HEK293 (cell line): ENCODE results near the gene ALOX12B.

Source experiments
- GLI2 ChIP-seq: fragments of 450-650 bp; formaldehyde crosslinking; IDR thresholded peaks from 2 replicates; pipeline ENCODE4; 2017; ENCODE audit warnings: missing biosample characterization, missing genetic modification characterization, low read depth, borderline replicate concordance
- GLIS1 ChIP-seq: fragments of 450-650 bp; formaldehyde crosslinking; IDR thresholded peaks from 2 replicates; pipeline ENCODE4 v1.5.1; 2016; ENCODE audit warnings: missing biosample characterization, missing genetic modification characterization
- GLIS2 ChIP-seq: fragments of 450-650 bp; formaldehyde crosslinking; IDR thresholded peaks from 2 replicates; pipeline ENCODE4 v1.5.1; 2016; ENCODE audit warnings: missing biosample characterization, missing genetic modification characterization
- INSM2 ChIP-seq: fragments of 450-650 bp; formaldehyde crosslinking; IDR thresholded peaks from 2 replicates; pipeline ENCODE4 v1.5.1; 2016; ENCODE audit warnings: missing biosample characterization, missing genetic modification characterization
- KLF1 ChIP-seq: fragments of 450-650 bp; formaldehyde crosslinking; IDR thresholded peaks from 2 replicates; pipeline ENCODE4 v1.5.1; 2016; ENCODE audit warnings: missing biosample characterization, missing genetic modification characterization
- KLF10 ChIP-seq: fragments of 450-650 bp; IDR thresholded peaks from 2 replicates; pipeline ENCODE4 v1.5.1; 2018; ENCODE audit warnings: missing biosample characterization, mild to moderate bottlenecking, missing genetic modification characterization
- KLF17 ChIP-seq: fragments of 450-650 bp; formaldehyde crosslinking; IDR thresholded peaks from 2 replicates; pipeline ENCODE4 v1.5.1; 2016; ENCODE audit warnings: missing biosample characterization, missing genetic modification characterization
- KLF7 ChIP-seq: fragments of 450-650 bp; formaldehyde crosslinking; IDR thresholded peaks from 2 replicates; pipeline ENCODE4 v1.5.1; 2016; ENCODE audit warnings: missing biosample characterization, missing genetic modification characterization, borderline replicate concordance
- KLF9 ChIP-seq: fragments of 450-650 bp; formaldehyde crosslinking; IDR thresholded peaks from 2 replicates; pipeline ENCODE4 v1.5.1; 2016; ENCODE audit warnings: missing biosample characterization, missing genetic modification characterization, low read depth
- OSR2 ChIP-seq: fragments of 450-650 bp; formaldehyde crosslinking; IDR thresholded peaks from 2 replicates; pipeline ENCODE4 v1.5.1; 2016; ENCODE audit warnings: missing biosample characterization, missing genetic modification characterization
- PRDM10 ChIP-seq: fragments of 450-650 bp; formaldehyde crosslinking; IDR thresholded peaks from 2 replicates; pipeline ENCODE4 v1.5.1; 2016; ENCODE audit warnings: missing biosample characterization, missing genetic modification characterization
- SALL2 ChIP-seq: fragments of 450-650 bp; formaldehyde crosslinking; IDR thresholded peaks from 2 replicates; pipeline ENCODE4 v1.5.0; 2017; ENCODE audit warnings: missing biosample characterization, mild to moderate bottlenecking, missing genetic modification characterization, borderline replicate concordance
- SP2 ChIP-seq: fragments of 450-650 bp; formaldehyde crosslinking; IDR thresholded peaks from 2 replicates; pipeline ENCODE4 v1.5.1; 2016; ENCODE audit warnings: missing biosample characterization, missing genetic modification characterization
- ZBTB17 ChIP-seq: fragments of 450-650 bp; formaldehyde crosslinking; IDR thresholded peaks from 2 replicates; pipeline ENCODE4 v1.5.1; 2016; ENCODE audit warnings: missing biosample characterization, missing genetic modification characterization
- ZBTB20 ChIP-seq: fragments of 450-650 bp; formaldehyde crosslinking; IDR thresholded peaks from 2 replicates; pipeline ENCODE4 v1.5.1; 2016; ENCODE audit warnings: missing biosample characterization, missing genetic modification characterization
- ZFP69B ChIP-seq: fragments of 450-650 bp; formaldehyde crosslinking; IDR thresholded peaks from 2 replicates; pipeline ENCODE4 v1.5.1; 2016; ENCODE audit warnings: missing biosample characterization, missing genetic modification characterization
- ZNF138 ChIP-seq: fragments of 450-650 bp; formaldehyde crosslinking; IDR thresholded peaks from 2 replicates; pipeline ENCODE4 v1.5.1; 2016; ENCODE audit warnings: missing biosample characterization, missing genetic modification characterization, borderline replicate concordance
- ZNF423 ChIP-seq: fragments of 450-650 bp; formaldehyde crosslinking; IDR thresholded peaks from 2 replicates; pipeline ENCODE4 v1.5.1; 2016; ENCODE audit warnings: missing biosample characterization, missing genetic modification characterization
- ZNF501 ChIP-seq: fragments of 450-650 bp; formaldehyde crosslinking; IDR thresholded peaks from 2 replicates; pipeline ENCODE4 v1.5.1; 2016; ENCODE audit warnings: missing biosample characterization, missing genetic modification characterization
- ZNF518A ChIP-seq: fragments of 450-650 bp; formaldehyde crosslinking; conservative IDR thresholded peaks from 2 replicates; pipeline ENCODE4 v1.5.1; 2016; ENCODE audit warnings: low read depth, missing biosample characterization, missing genetic modification characterization
- ZNF561 ChIP-seq: fragments of 450-650 bp; IDR thresholded peaks from 2 replicates; pipeline ENCODE4 v1.5.1; 2018; ENCODE audit warnings: missing biosample characterization, missing genetic modification characterization, borderline replicate concordance
- ZNF692 ChIP-seq: fragments of 450-650 bp; formaldehyde crosslinking; IDR thresholded peaks from 2 replicates; pipeline ENCODE4 v1.5.1; 2016; ENCODE audit warnings: missing biosample characterization, missing genetic modification characterization
- ZNF777 ChIP-seq: fragments of 450-650 bp; formaldehyde crosslinking; IDR thresholded peaks from 2 replicates; pipeline ENCODE4 v1.5.1; 2017; ENCODE audit warnings: missing biosample characterization, missing genetic modification characterization, borderline replicate concordance
- ZNF785 ChIP-seq: fragments of 450-650 bp; formaldehyde crosslinking; IDR thresholded peaks from 2 replicates; pipeline ENCODE4 v1.5.1; 2016; ENCODE audit warnings: missing biosample characterization, missing genetic modification characterization

Gene ALOX12B

GRCh38 chr17:8123695-8124349 lies 36.3 kb upstream of the ALOX12B start, which contains the start of gene HES7 (continued):
- peak; percentile 76 for TF ChIP-seq GLIS2
- 0 out of 2 replicates have a peak, but pooled peaks have one; percentile 17 for TF ChIP-seq OSR2 (tag by site-specific recombination)
- TF ChIP-seq ZNF692 (tag by site-specific recombination): peak; percentile 10; the same call in 1 of the 2 replicates
- TF ChIP-seq ZNF518A (tag by site-specific recombination): no peak
- TF ChIP-seq ZBTB20 (tag by site-specific recombination): peak; percentile 99
- peak; percentile 70 for TF ChIP-seq KLF1 (tag by site-specific recombination)
- no peak for TF ChIP-seq INSM2
- TF ChIP-seq ZNF561 (tag by site-specific recombination): 0 out of 2 replicates have a peak, but pooled peaks have one; percentile 31
- TF ChIP-seq ZBTB17 (tag by site-specific recombination): peak; percentile 91
- peak; percentile 43; the same call in 1 of the 2 replicates for TF ChIP-seq ZFP69B (tag by site-specific recombination)
- TF ChIP-seq GLIS1 (tag by site-specific recombination): peak; percentile 37; the same call in 1 of the 2 replicates
- TF ChIP-seq KLF7 (tag by site-specific recombination): no peak; the same call in 1 of the 2 replicates
- peak; percentile 71; the same call in 1 of the 2 replicates for TF ChIP-seq PRDM10 (tag by site-specific recombination)
- peak; percentile 13; the same call in 1 of the 2 replicates for TF ChIP-seq KLF17 (tag by site-specific recombination)
- TF ChIP-seq KLF10 (tag by site-specific recombination): peak; percentile 30; the same call in 1 of the 2 replicates
- TF ChIP-seq ZNF138 (tag by site-specific recombination): no peak
- TF ChIP-seq SP2 (tag by site-specific recombination): peak; percentile 84
- TF ChIP-seq GLI2 (tag by site-specific recombination): no peak
- TF ChIP-seq ZNF501 (tag by site-specific recombination): peak; percentile 58; the same call in 1 of the 2 replicates
- 0 out of 2 replicates have a peak, but pooled peaks have one; percentile 11 for TF ChIP-seq ZNF777 (tag by site-specific recombination)
- TF ChIP-seq ZNF423: 0 out of 2 replicates have a peak, but pooled peaks have one; percentile 36
- no peak for TF ChIP-seq ZNF785 (tag by site-specific recombination)
- TF ChIP-seq SALL2 (tag by site-specific recombination): no peak
- peak; percentile 90 for TF ChIP-seq KLF9 (tag by site-specific recombination)
